ENCODE results near the gene REPS1. TPM values are rescaled to one million over a fixed set of nuclear protein-coding genes. Genes with fewer than 3 reads are reported as not detected.

REPS1 gene
- total and polyA plus RNA-seq, 9 donors, result 20.4 to 65.6 (median 41.0) TPM

- intact Hi-C loops (cut with DNase I), result loop anchor here in 3 of 4 donors (5.0 to 10.0 kb wide), 2 partner anchors 172 to 175 kb away; no protein-coding TSS in a partner anchor
- H3K27ac ChIP-seq, result no peak overlapping the region
- 92 to 97% (median 95%) methylated on average over 5 of the region's 5 CpGs for WGBS, 3 donors
- H3K27me3 ChIP-seq, result no peaks in the 10 kb centered on the region
- TF ChIP-seq POLR2A (IDR thresholded peaks at IDR 0.05) (no peak), EP300 (IDR thresholded peaks at IDR 0.05) (no peak)
- TF ChIP-seq, protein P1, sequence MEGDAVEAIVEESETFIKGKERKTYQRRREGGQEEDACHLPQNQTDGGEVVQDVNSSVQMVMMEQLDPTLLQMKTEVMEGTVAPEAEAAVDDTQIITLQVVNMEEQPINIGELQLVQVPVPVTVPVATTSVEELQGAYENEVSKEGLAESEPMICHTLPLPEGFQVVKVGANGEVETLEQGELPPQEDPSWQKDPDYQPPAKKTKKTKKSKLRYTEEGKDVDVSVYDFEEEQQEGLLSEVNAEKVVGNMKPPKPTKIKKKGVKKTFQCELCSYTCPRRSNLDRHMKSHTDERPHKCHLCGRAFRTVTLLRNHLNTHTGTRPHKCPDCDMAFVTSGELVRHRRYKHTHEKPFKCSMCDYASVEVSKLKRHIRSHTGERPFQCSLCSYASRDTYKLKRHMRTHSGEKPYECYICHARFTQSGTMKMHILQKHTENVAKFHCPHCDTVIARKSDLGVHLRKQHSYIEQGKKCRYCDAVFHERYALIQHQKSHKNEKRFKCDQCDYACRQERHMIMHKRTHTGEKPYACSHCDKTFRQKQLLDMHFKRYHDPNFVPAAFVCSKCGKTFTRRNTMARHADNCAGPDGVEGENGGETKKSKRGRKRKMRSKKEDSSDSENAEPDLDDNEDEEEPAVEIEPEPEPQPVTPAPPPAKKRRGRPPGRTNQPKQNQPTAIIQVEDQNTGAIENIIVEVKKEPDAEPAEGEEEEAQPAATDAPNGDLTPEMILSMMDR (IDR thresholded peaks at IDR 0.05), result no peak
- DNase-seq, result no peak
- peaks cover 6% of the 10 kb centered on the region for H3K4me1 ChIP-seq (ENCODE audit: insufficient read depth)
- no peaks in the 10 kb centered on the region for H3K9me3 ChIP-seq
- no peaks in the 10 kb centered on the region for H3K36me3 ChIP-seq
- H3K4me3 ChIP-seq, result no peak overlapping the region
Observed at GRCh38 chr6:138989098-138989983, 1.3 kb upstream of the REPS1 start.

DNA sequence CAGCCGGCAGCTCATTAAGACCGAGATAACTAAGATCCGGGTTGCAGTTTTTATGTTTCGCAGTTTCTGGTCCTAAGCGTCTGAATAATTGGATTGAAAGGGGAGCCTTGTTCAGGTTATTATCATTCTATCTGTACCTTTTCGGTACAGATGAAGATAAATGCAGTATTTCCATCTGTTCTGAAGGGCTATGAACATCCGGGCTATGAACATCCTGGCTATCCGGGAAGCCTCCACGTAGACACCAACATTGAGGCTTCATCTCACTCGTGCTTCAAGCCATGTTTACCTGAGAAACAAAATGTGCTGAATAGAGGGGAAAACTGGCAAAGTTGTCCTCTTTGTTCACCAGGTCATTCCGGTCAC lies 399 bp upstream of the REPS1 start:
- peaks cover 6% of the 10 kb centered on the region for H3K4me1 ChIP-seq (ENCODE audit: insufficient read depth)
- DNase-seq, result no peak
- H3K27me3 ChIP-seq, result no peaks in the 10 kb centered on the region
- TF ChIP-seq, protein P1 (IDR thresholded peaks at IDR 0.05), result no peak
- TF ChIP-seq POLR2A (IDR thresholded peaks at IDR 0.05) (no peak), EP300 (IDR thresholded peaks at IDR 0.05) (no peak)
- H3K9me3 ChIP-seq, result no peaks in the 10 kb centered on the region
- intact Hi-C loops (cut with DNase I), result loop anchor here in 3 of 4 donors (5.0 to 10.0 kb wide), 2 partner anchors 171 to 174 kb away; no protein-coding TSS in a partner anchor
- no peak overlapping the region for H3K27ac ChIP-seq
- WGBS, 3 donors, result 6 to 9% (median 9%) methylated on average over 11 of the region's 11 CpGs
- no peaks in the 10 kb centered on the region for H3K36me3 ChIP-seq
- H3K4me3 ChIP-seq, result peak overlapping the region; percentile 83

GRCh38 chr6:138987080-138987642 lies 892 bp downstream of the REPS1 start:
- TF ChIP-seq EP300 (IDR thresholded peaks at IDR 0.05), result no peak
- TF ChIP-seq, protein P1 (IDR thresholded peaks at IDR 0.05), result no peak
- no peak for TF ChIP-seq POLR2A (IDR thresholded peaks at IDR 0.05)

GRCh38 chr6:138986578-138986977 lies 1.5 kb downstream of the REPS1 start:
- DNase-seq, result no peak
- Histone ChIP-seq H3K4me1 (ENCODE audit: insufficient read depth) (peaks cover 7% of the 10 kb centered on the region), H3K4me3 (peak overlapping the region; percentile 83), H3K27ac (no peak overlapping the region), H3K9me3 (no peaks in the 10 kb centered on the region), H3K27me3 (no peaks in the 10 kb centered on the region), H3K36me3 (no peaks in the 10 kb centered on the region)
- WGBS, 3 donors, result 2 to 5% (median 3%) methylated on average over 3 of the region's 3 CpGs
- TF ChIP-seq POLR2A (IDR thresholded peaks at IDR 0.05), result no peak
- TF ChIP-seq, protein P1 (IDR thresholded peaks at IDR 0.05), result no peak
- no peak for TF ChIP-seq EP300 (IDR thresholded peaks at IDR 0.05)
- intact Hi-C loops (cut with DNase I), result loop anchor here in 3 of 4 donors (5.0 to 10.0 kb wide), 2 partner anchors 169 to 172 kb away; no protein-coding TSS in a partner anchor

More at GRCh38 chr6:138987080-138987642, 892 bp downstream of the REPS1 start:
- peak overlapping the region; percentile 83 for H3K4me3 ChIP-seq
- H3K9me3 ChIP-seq, result no peaks in the 10 kb centered on the region
- H3K36me3 ChIP-seq, result no peaks in the 10 kb centered on the region
- 1 to 2% (median 1%) methylated on average over 28 to 35 of the region's 35 CpGs for WGBS, 3 donors
- DNase-seq, result peak in 3 of 5 donors; percentile 22 to 51 (median 40)
- H3K27me3 ChIP-seq, result no peaks in the 10 kb centered on the region
- peaks cover 6% of the 10 kb centered on the region for H3K4me1 ChIP-seq (ENCODE audit: insufficient read depth)
- intact Hi-C loops (cut with DNase I), result loop anchor here in 3 of 4 donors (5.0 to 10.0 kb wide), 2 partner anchors 170 to 172 kb away; no protein-coding TSS in a partner anchor
- peak overlapping the region in 1 of 2 donors; percentile 37 for H3K27ac ChIP-seq

Data from ovary (tissue), 9 donors.